ENCODE measurements around the gene SLIT3. TPM values are rescaled to one million over a fixed set of nuclear protein-coding genes. Genes with fewer than 3 reads are reported as not detected.

SLIT3 gene
- total RNA-seq, 1 experiment from 2014 or later = 0.10 TPM

- ChIA-PET POLR2A (no interaction called here), CTCF (no interaction called here), RAD21 (ENCODE audit: low non-redundant PET in 1 of 2, low total read pairs in 2 of 2, uncharacterized antibody in 2 of 2, unreplicated experiment in 2 of 2) (no interaction called here)
- TF ChIP-seq CEBPB (IDR thresholded peaks at IDR 0.05; ENCODE audit: low read depth) = no peak
- TF ChIP-seq CBX3 (IDR thresholded peaks at IDR 0.05; ENCODE audit: low read depth) = no peak
- TF ChIP-seq ZNF274 (IDR thresholded peaks at IDR 0.05; ENCODE audit: low read depth, low read length) = no peak
- TF ChIP-seq YY1 (IDR thresholded peaks at IDR 0.05; ENCODE audit: extremely low read depth, insufficient replicate concordance, low read depth, low read length) = no peak
- no peak for TF ChIP-seq POLR2AphosphoS5 (IDR thresholded peaks at IDR 0.05; ENCODE audit: low read depth, low read length)
- no peak for TF ChIP-seq POLR2A (IDR thresholded peaks at IDR 0.05; ENCODE audit: borderline replicate concordance, extremely low read depth, insufficient read depth, insufficient read length)
- TF ChIP-seq MAX (IDR thresholded peaks at IDR 0.05) = no peak
- no peak for TF ChIP-seq ZBTB33 (IDR thresholded peaks at IDR 0.05; ENCODE audit: extremely low read depth, insufficient replicate concordance, low read length)
- no peak overlapping the region for H3K9ac ChIP-seq (ENCODE audit: low read length)
- ATAC-seq = no peak
- no peaks in the 10 kb centered on the region for H3K79me2 ChIP-seq (ENCODE audit: insufficient read depth, low read length)
- intact Hi-C loops (cut with micrococcal nuclease) = no loop called here
- no peaks in the 10 kb centered on the region for H3K36me3 ChIP-seq (ENCODE audit: control insufficient read depth in 1 of 2, insufficient read depth in 2 of 2, low read length in 2 of 2)
- no peaks in the 10 kb centered on the region for H3K9me3 ChIP-seq (ENCODE audit: control insufficient read depth in 1 of 2, insufficient read depth in 1 of 2, low read depth in 1 of 2, low read length in 2 of 2)
- no peak for DNase-seq (ENCODE audit: low read depth, low spot score)
- no TSS peak for BruUV-seq (replicated peaks)
- no peaks in the 10 kb centered on the region for H4K20me1 ChIP-seq (ENCODE audit: insufficient read depth)
- no peak overlapping the region for H2AFZ ChIP-seq (ENCODE audit: low read depth, low read length, poor library complexity, severe bottlenecking)
- no peaks in the 10 kb centered on the region for H3K9me2 ChIP-seq (ENCODE audit: insufficient read depth)
- H3K4me3 ChIP-seq (replicated peaks in 1 of 2; ENCODE audit: low read depth in 1 of 2, low read length in 2 of 2) = no peak overlapping the region
- no peak overlapping the region for H3K27ac ChIP-seq (ENCODE audit: low read depth, low read length)
- H3K4me2 ChIP-seq (ENCODE audit: low read length) = no peak overlapping the region
- no peaks in the 10 kb centered on the region for H3K4me1 ChIP-seq (ENCODE audit: control insufficient read depth in 1 of 2, insufficient read depth in 2 of 2, low read length in 2 of 2)
- H3K27me3 ChIP-seq (ENCODE audit: insufficient read depth, low read length) = peaks cover 58% of the 10 kb centered on the region
Observed at GRCh38 chr5:168869615-168870227, 431.2 kb downstream of the SLIT3 start.

Data from HCT116 (cell line).